CD4-positive, alpha-beta T cell treated with Interleukin-4 for 1 hour (primary cell): ENCODE measurements around the gene WDR20.

Experiments used
- DNase-seq, 2 donors: peaks; one replicate each; pipeline ENCODE4 v3.0.0-alpha.2; 2020 to 2022

The WDR20 gene

GRCh38 chr14:102201353-102201738 is 61.6 kb downstream of the WDR20 start:
- DNase-seq: no peak

DNA sequence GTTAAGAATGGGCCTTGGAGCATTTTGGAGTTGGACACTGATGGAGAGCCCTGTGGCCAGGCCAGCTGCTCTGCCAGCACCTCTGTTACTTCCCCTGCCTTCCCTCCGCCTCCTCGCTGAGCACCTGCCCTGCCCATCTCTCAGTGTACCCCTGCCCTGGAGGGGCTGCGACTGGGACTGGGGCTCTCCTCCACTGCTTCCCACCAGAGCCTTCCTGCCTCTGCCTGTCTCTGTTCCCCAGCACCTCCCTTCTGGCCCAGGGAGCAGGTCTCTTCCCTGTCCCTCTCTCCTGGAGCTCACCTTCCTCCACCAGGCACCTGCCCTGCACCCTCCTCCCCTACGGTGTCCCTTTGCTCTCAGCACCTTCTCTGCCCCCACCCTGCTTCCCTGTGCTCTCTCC is 62.1 kb downstream of the WDR20 start:
- DNase-seq: no peak

DNA sequence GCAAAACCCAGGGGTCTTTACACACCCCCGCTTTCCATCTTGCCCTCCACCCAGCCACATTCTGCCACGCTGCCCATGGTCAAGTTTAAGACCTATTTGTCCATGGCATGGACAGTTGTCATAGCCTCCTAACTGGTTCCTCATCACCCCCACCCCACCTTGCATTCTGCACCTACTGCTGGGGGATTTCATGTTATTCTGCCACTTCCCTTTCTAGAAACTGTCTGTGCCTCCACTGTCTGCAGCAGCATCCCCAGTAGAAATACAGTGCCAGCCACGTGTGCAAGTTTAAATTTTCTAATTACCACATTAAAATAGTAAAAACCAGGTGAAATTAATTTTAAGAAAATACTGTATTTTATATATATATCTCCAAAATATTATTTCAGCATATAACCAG is 63.2 kb downstream of the WDR20 start:
- DNase-seq: no peak

DNA sequence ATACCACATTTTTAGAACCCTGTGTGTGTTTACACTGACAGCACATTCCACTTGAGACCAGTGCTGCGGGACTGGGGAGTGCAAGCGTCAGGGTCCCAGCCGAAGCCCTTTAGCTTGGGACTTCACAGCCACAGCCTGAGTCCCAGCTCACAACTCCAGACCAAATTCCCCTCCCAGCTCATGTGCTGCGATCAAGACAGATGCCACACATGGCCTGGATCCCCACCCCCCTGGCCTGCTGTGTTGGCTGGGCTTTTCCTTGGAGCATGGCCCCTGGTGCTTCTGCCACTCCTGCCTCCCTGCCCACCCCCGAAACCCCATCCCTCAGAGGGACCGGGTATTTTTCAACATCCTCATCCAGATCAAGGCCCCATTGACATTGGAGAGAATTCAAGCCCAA is 63.7 kb downstream of the WDR20 start:
- DNase-seq: no peak

DNA sequence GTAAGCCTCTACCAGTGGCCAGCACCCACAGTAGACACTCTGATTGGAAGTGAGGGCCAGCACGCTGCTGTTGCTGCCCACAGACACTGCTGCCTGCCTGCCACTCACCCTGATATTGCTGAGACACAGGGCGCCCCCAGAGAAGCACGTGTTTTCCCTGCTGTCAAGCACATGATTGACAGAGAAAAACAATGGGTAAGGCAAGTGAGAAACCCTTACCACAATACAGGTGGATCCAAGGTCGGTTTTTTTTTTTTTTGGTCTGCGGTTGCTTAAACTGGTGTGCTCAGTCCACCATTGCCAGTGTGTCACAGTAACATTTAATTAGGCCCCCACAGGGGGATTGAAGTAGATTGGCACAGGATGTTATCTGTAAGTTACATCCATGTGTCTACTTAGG is 65.9 kb downstream of the WDR20 start:
- DNase-seq: no peak

DNA sequence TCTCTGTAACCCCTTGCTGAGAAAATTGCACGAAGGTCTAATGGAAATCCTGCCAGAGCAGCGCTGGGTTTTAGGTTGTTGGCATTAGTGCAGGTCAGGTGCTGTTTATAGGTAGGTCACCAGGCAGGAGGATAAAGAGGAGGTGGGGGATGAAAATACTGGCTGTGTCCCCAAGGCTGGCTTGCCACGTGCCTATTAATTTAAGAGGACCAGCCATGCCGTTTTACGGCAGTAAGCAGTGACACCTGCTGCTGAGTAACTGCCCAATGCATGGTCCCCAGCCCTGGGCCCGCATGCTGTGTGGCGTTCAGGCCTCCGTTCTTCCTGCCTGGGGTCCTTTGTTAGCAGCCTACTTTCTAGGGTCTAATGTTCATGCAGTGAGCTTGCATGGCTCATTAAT is 67.2 kb downstream of the WDR20 start:
- DNase-seq: no peak

DNA sequence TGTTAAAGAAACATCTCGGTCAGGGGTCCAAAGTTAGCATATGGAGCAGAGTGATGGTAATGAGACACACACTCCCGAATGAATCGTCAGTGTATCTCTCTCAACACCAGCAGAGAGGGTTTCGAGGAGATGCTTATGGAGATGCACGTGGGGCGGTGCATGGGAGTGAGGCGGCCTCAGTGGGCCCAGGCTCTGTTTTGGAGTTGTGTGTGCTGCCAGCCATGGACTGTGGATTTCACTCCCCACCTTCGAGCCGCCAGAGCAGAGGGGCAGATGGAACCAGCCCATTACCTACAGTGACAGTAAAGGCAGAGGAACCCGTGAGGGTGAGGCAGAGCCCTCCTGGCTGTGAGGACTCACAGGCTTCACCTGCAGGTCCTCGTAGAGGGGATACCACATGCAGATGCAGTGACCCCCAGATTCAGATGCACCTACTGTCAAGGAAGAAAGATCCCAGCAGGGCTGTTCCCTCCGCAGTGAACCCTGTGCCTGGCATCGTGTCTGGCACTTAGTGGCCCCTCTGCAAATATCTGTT is 68.2 kb downstream of the WDR20 start:
- DNase-seq: no peak

- no peak for DNase-seq
These were observed 69.0 kb downstream of the WDR20 start for GRCh38 chr14:102208741-102209140.

DNA sequence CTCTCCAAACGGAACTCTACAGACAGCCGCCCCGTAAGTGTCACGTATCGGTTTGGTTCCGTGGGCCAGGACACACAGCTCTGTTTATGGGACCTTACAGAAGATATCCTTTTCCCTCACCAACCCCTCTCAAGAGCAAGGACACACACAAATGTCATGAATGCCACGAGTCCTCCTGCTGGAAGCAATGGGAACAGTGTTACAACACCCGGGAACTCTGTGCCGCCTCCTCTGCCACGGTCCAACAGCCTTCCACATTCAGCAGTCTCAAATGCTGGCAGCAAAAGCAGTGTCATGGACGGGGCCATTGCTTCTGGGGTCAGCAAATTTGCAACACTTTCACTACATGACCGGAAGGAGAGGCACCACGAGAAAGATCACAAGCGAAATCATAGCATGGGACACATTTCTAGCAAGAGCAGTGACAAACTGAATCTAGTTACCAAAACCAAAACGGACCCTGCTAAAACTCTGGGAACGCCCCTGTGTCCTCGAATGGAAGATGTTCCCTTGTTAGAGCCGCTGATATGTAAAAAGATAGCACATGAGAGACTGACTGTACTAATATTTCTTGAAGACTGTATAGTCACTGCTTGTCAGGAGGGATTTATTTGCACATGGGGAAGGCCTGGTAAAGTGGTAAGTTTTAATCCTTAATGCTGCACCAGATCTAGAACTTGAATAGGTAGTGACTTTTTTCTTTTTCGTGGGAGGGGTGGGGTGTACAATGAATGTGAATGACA is 69.7 kb downstream of the WDR20 start:
- DNase-seq: no peak

DNA sequence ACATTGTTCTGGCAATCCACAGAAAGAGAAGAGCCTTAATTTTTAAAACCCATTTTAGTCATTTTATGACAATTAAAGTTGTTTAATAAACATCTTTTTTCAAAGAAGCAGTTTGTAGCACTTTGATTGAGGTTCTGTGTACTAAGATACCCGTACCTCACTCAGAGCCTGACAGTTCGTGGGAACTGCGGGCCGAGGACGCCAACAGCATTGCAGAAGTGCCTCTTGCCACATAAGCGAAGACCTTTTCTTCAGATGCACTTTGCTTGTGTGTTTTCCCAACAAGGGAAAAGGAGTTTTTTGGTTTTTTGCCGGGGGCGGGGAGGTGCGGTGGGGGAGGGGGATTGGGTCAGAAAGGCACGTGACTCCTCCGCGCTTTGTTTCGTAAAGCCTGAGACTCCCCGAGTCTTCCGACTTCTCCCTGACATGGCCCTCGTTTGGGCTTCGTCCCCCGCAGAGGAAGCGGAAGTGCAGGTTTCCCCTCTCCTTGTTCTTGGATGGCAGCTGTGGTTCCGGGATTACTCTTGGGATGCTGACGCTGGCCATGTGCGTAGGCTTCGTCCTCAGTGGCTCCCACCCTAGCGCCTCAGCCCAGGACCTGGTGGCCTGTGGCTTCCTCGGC is 70.8 kb downstream of the WDR20 start:
- DNase-seq: no peak

DNA sequence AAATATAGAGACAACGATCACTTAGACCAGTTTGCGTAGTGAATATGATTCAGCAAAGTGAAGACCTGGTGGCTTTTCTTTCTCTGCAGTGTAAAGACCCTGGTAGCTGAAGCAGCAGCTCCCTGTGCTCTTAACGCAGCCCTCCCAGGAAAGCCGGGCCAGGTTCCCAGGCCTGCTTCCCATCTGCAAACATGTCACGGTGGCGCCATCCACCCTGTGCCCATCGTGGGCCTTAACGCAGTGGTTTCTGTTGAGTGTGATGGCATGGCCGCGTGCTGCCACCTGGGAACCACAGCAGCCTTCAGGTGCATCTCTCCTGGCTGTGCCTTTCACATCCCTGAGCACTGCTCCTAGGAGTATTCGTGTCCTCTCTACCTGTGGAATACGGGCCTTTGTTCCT is 71.5 kb downstream of the WDR20 start:
- no peak for DNase-seq

GRCh38 chr14:102212356-102212755 is 72.7 kb downstream of the WDR20 start:
- DNase-seq: no peak

DNA sequence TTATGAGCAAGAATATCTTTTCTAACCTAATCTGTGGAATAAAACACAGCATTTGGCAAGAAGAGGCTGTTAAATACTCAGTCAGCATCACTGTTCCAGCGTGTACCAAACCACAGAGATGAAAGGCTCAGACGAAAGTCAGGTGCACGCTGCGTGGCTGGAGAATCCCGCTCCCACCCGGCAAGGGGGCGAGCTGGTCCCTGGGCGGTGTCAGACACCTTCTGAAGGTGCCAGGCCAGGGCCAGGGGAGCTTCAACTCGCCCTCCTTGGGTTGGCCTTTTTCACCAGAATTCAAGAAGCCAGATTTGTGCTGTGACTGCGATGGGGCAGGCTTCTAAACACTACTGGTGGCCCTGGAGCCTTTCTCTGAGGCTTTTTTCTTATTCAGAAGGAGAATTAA is 73.1 kb downstream of the WDR20 start:
- DNase-seq: no peak

DNA sequence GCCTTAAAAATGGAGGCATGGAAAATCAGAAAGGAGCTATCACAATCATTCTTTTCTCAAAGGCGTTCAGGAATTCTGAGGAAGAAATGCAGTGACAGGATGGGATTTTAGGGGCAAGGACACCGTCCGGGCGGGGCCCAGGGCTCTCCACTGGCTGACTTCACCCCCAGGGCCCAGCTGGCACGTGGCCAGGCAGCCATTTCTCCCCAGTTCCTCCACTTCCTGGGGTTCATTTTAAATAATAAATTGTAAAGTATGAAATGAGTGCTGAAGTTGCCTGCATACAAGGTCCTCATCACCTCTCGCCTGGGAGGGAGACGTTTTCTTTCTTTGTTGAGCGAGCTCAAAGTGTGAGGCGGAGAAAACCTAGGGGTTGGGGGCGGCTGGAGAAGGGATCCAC is 73.8 kb downstream of the WDR20 start:
- DNase-seq: no peak

DNA sequence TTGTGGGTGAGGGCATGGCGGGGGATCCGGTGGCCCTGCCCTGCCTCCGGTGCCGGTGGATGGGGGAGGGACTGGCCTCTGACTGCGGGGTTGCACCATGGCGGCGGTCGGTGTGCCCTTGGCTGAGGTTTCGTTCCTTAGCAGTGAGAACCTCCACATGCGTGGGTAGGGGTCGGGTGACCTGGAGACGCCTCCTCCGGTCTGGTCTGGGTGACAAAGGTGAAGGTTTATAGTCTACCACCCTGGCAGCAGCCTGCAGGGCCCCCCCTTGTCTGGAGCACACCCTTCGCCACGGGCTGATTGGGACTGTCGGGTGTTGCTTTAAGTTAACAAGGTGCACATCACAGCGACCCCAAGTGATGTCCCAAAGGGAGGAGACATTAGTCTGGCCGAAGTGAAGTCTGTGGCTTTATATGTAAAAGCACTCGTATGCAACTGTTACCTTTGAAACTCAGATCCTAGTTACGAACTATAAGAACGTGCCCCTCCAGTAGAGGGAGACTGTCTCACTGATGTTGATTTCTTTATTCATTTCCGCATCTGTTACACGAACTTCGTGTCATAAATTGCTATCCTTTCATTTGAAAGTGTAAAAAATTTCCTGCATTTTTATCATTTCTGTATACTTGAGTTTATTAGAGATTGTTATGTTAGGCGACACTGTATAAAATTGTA is 74.4 kb downstream of the WDR20 start:
- no peak for DNase-seq

- DNase-seq: no peak
These were observed 75.4 kb downstream of the WDR20 start for GRCh38 chr14:102215071-102215470.

DNA sequence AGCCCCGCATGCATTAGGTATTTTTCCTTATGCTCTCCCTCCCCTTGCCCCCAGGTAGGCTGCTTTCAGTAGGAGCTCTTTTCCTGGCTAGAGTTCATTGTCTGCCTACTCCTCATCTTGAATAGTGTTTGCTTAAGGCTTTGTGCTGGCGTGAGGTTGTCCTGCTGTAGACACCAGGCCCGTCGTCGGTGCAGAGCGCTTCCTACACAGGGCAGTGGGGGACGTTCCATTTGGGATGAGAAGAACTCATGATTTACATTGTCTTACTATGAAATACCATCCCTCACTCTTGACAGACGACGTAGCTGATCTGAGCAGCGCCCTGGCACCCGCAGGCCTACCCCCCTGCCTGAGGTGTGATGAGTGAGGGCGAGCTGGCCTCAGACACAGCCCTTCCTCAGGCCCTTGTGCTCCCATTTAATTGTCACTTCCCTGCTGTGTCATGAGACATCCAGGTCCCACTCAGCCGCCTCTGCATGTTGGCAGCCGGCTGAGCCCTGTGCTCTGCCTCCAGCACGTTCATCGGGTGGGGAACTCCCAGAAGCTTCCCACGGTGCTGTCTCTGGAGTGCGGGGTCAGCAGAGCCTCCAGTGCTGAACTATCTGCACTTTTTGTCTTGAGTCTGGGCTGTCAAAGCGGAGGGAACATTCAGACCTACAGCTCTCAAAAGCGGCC is 76.0 kb downstream of the WDR20 start:
- no peak for DNase-seq

GRCh38 chr14:102217399-102217798 is 77.7 kb downstream of the WDR20 start:
- no peak for DNase-seq

- DNase-seq: no peak
These were observed 78.3 kb downstream of the WDR20 start for GRCh38 chr14:102217987-102218421.

DNA sequence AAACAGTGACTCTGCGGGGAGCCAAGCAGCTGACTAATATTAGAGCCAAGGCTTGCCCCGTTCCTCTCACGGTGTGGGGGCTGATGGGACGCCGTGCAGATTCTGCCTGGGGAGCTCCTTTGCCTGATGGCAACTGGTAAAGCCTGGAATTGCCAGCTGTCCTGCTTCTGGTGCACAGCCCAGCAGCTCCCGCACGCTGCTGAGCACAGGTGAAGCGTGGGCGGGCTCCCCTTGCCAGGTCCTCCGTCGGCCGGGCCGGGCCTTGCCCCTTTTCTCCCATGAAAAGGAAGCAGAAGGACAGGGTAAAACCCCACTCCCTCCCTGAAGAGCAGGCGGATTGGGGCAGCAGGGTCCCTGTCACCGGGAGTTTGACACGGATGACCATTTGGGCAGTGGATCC is 79.0 kb downstream of the WDR20 start:
- DNase-seq: no peak

DNA sequence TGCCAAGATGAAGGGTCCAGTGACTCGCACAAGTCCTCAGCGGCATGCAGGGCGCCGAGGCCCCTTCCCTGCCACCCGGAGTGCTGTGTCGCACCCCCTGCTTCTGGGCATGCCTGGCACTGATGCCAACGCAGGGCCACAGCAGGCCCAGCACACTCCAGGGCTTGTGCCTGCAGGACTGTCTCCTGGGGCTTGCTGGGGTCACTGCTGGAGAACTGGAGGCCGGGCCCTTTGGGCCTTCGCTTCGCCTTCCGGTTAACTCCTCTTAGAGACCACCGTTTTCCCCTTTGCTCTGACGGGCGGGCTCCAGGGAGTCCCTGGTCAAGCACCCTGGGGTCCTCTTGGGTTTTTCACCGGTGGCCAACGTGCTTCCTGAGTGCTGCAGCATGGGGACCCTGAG is 79.6 kb downstream of the WDR20 start:
- DNase-seq: no peak

DNA sequence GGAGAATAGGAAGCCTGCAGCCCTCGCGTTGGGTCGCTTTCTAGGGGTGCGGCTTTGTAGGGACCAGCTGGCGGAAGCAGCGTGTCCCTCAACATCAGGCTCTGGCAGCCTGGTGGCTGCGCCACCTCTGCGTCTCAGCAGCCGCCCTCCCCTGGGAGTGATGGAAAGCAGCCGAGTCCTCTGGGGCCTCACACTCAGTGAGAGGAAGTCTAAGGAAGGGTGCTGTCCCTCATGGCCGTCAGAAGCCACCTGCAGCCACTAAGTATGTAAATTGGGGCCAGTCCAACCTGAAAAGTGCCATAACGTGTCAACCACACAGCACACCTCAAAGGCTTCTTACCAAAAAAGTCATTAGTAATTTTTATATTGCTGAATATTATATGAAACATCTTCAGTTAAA is 80.3 kb downstream of the WDR20 start:
- DNase-seq: peak in 1 of 2 donors; percentile 40

DNA sequence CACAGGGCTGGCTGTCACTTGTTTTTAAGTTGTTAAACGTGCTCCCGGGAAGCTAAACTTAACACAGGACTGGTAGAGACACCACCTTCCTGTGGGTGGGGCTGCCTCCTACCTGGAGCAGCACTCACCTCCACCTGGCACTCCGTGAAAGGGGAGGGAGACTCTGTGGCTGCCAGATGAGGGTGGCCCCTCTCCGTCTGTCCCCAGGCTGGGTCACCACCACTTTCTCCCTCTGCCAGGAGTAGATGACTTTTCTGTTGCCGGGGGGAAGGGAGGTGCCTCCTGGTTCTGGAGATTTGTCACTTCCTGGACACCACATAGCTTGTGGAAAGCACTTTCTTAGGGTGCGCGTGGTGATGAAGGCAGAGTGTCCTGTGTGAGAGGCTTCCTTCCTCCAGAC is 81.3 kb downstream of the WDR20 start:
- DNase-seq: no peak
